GM23338 (cell line): ENCODE data around the gene FARP1. TPM values are rescaled to one million over a fixed set of nuclear protein-coding genes. Genes with fewer than 3 reads are reported as not detected.

Experiments used
- ATAC-seq: fragments of 200-7000 bp; cut with Tn5 transposase; 3 replicates; pipeline ENCODE4 v1.9.1; 2020
- DNase-seq: peaks from one replicate; pipeline ENCODE4 v3.0.0-alpha.2; 2015; ENCODE audit warnings: low spot score
- H2AFZ ChIP-seq: fragments of 200-600 bp; sonication (generic); 2 replicates; pipeline ENCODE4 v1.8.0; 2016; ENCODE audit warnings: antibody characterized with exemption, mild to moderate bottlenecking, moderate library complexity
- H3F3A ChIP-seq: fragments of 200-600 bp; sonication (generic); replicated peaks from 2 replicates; pipeline ENCODE4 v1.8.0; 2017; ENCODE audit warnings: antibody characterized with exemption, mixed run types, low read depth
- H3K27ac ChIP-seq: fragments of 200-600 bp; sonication (generic); 2 replicates; pipeline ENCODE4 v1.6.1; 2016; ENCODE audit warnings: low read depth
- H3K27me3 ChIP-seq: fragments of 200-600 bp; sonication (generic); 2 replicates; pipeline ENCODE4 v1.8.0; 2016; ENCODE audit warnings: mild to moderate bottlenecking, mixed run types, moderate library complexity; ENCODE audit not compliant: insufficient read depth
- H3K36me3 ChIP-seq: fragments of 200-600 bp; sonication (generic); 2 replicates; pipeline ENCODE4 v1.8.0; 2016; ENCODE audit warnings: mild to moderate bottlenecking; ENCODE audit not compliant: insufficient read depth
- H3K4me1 ChIP-seq: fragments of 200-600 bp; sonication (generic); 2 replicates; pipeline ENCODE4 v1.8.0; 2016; ENCODE audit warnings: mild to moderate bottlenecking, moderate library complexity; ENCODE audit not compliant: insufficient read depth
- H3K4me2 ChIP-seq: fragments of 200-600 bp; sonication (generic); 2 replicates; pipeline ENCODE4 v1.7.1; 2017; ENCODE audit warnings: mixed run types
- H3K4me3 ChIP-seq: fragments of 200-600 bp; sonication (generic); 2 replicates; pipeline ENCODE4 v1.6.1; 2016; ENCODE audit warnings: mixed run types
- H3K79me2 ChIP-seq: fragments of 200-600 bp; sonication (generic); replicated peaks from 2 replicates; pipeline ENCODE4 v1.8.0; 2017; ENCODE audit warnings: mild to moderate bottlenecking; ENCODE audit not compliant: insufficient read depth
- H3K9me2 ChIP-seq: fragments of 200-600 bp; sonication (generic); 2 replicates; pipeline ENCODE4 v1.8.0; 2017; ENCODE audit not compliant: insufficient read depth
- H4K20me1 ChIP-seq: fragments of 200-600 bp; sonication (generic); replicated peaks from 2 replicates; pipeline ENCODE4 v1.8.0; 2017; ENCODE audit warnings: mild to moderate bottlenecking; ENCODE audit not compliant: insufficient read depth
- H3K27ac Mint-ChIP-seq: 2 replicates; pipeline ENCODE4 v1.8.0; 2020; ENCODE audit warnings: inconsistent platforms, mild to moderate bottlenecking, moderate library complexity, mixed read lengths
- H3K27me3 Mint-ChIP-seq: 3 replicates; pipeline ENCODE4 v1.8.0; 2022; ENCODE audit warnings: low read depth, mild to moderate bottlenecking, moderate library complexity, mixed read lengths, inconsistent platforms; ENCODE audit not compliant: insufficient read depth, poor library complexity
- H3K36me3 Mint-ChIP-seq: 3 replicates; pipeline ENCODE4 v1.8.0; 2021; ENCODE audit warnings: low read depth, mild to moderate bottlenecking, inconsistent platforms, moderate library complexity, mixed read lengths
- H3K4me1 Mint-ChIP-seq: 3 replicates; pipeline ENCODE4 v1.8.0; 2020; ENCODE audit warnings: mild to moderate bottlenecking, inconsistent platforms, mixed read lengths
- H3K4me3 Mint-ChIP-seq: 3 replicates; pipeline ENCODE4 v1.8.0; 2021; ENCODE audit warnings: moderate library complexity, mild to moderate bottlenecking, inconsistent platforms, mixed read lengths
- H3K9me3 Mint-ChIP-seq: 3 replicates; pipeline ENCODE4 v1.8.0; 2020; ENCODE audit warnings: moderate library complexity, mild to moderate bottlenecking, inconsistent platforms, mixed read lengths
- CREB1 ChIP-seq: fragments of 250-450 bp; sonication (Bioruptor Pico); IDR thresholded peaks from 2 replicates; pipeline ENCODE4 v1.5.0; 2020; ENCODE audit warnings: low read depth, mild to moderate bottlenecking, moderate library complexity
- EZH2 ChIP-seq: fragments of 200-600 bp; sonication (generic); IDR thresholded peaks from one replicate; pipeline ENCODE4 v1.8.0; 2017; ENCODE audit warnings: antibody characterized with exemption, mild to moderate bottlenecking, low read depth; ENCODE audit not compliant: unreplicated experiment
- NANOG ChIP-seq: IDR thresholded peaks from 2 replicates; pipeline ENCODE4 v1.6.1; 2016; ENCODE audit warnings: antibody characterized with exemption, borderline replicate concordance
- POLR2AphosphoS5 ChIP-seq: IDR thresholded peaks from 2 replicates; pipeline ENCODE4 v1.6.1; 2016; ENCODE audit warnings: antibody characterized with exemption, low read depth
- STAT1 ChIP-seq: IDR thresholded peaks from one replicate; pipeline ENCODE4 v1.6.1; 2016; ENCODE audit warnings: antibody characterized with exemption; ENCODE audit not compliant: unreplicated experiment
- ZNF114 ChIP-seq: fragments of 250-450 bp; sonication (Bioruptor Pico); IDR thresholded peaks from 2 replicates; pipeline ENCODE4 v1.5.0; 2020; ENCODE audit warnings: mild to moderate bottlenecking, moderate library complexity
- polyA plus RNA-seq: library from polyadenylated mRNA; unstranded; fragments of >200 nt; fragmentation: Nextera tagmentation; extraction: Ambion mirVana; gene quantifications from 2 replicates; pipeline ENCODE4 v1.2.1, GENCODE V29; 2016
- total RNA-seq: library from RNA; depleted of rRNA; stranded (reverse); fragments of >200 nt; shearing (Covaris generic); gene quantifications from 2 replicates; pipeline ENCODE4 v1.2.3, GENCODE V29; 2014
- TF ChIP-seq, protein P1 (sequence below): fragments of 250-450 bp; sonication (Bioruptor Pico); IDR thresholded peaks from 2 replicates; pipeline ENCODE4 v1.5.0; 2020; ENCODE audit warnings: mild to moderate bottlenecking, moderate library complexity
- TF ChIP-seq, protein P2 (sequence below): IDR thresholded peaks from one replicate; pipeline ENCODE4 v1.6.1; 2018; ENCODE audit warnings: antibody characterized with exemption; ENCODE audit not compliant: unreplicated experiment

Gene FARP1
- total and polyA plus RNA-seq, 2 experiments from 2014 or later: 53.6 to 82.5 TPM

GRCh38 chr13:98150832-98151479 lies 8.1 kb downstream of the FARP1 start:
- Mint-ChIP-seq H3K27me3 (peaks cover 3% of the 10 kb centered on the region), H3K4me1 (peaks cover 14% of the 10 kb centered on the region; the same call in 2 of the 3 replicates)

GRCh38 chr13:98155475-98156109 lies 12.7 kb downstream of the FARP1 start:
- Histone ChIP-seq H2AFZ (no peak overlapping the region), H3K27ac (no peak overlapping the region), H3K79me2 (peaks cover 92% of the 10 kb centered on the region), H3K4me3 (no peak overlapping the region), H3K36me3 (no peaks in the 10 kb centered on the region), H3K4me1 (peaks cover 22% of the 10 kb centered on the region), H4K20me1 (peaks cover 8% of the 10 kb centered on the region; the same call in 1 of the 2 replicates), H3K27me3 (no peaks in the 10 kb centered on the region), H3F3A (no peaks in the 10 kb centered on the region), H3K9me2 (no peaks in the 10 kb centered on the region), H3K4me2 (no peak overlapping the region)
- peaks cover 11% of the 10 kb centered on the region; the same call in 2 of the 3 replicates for H3K36me3 Mint-ChIP-seq
- H3K4me3 Mint-ChIP-seq: no peak overlapping the region
- DNase-seq (no peak), ATAC-seq (no peak)
- H3K4me1 Mint-ChIP-seq: peaks cover 21% of the 10 kb centered on the region
- H3K27ac Mint-ChIP-seq: no peak overlapping the region
- no peaks in the 10 kb centered on the region for H3K9me3 Mint-ChIP-seq
- peaks cover 3% of the 10 kb centered on the region for H3K27me3 Mint-ChIP-seq
- TF ChIP-seq STAT1: no peak
- no peak for TF ChIP-seq POLR2AphosphoS5
- TF ChIP-seq, protein P1, sequence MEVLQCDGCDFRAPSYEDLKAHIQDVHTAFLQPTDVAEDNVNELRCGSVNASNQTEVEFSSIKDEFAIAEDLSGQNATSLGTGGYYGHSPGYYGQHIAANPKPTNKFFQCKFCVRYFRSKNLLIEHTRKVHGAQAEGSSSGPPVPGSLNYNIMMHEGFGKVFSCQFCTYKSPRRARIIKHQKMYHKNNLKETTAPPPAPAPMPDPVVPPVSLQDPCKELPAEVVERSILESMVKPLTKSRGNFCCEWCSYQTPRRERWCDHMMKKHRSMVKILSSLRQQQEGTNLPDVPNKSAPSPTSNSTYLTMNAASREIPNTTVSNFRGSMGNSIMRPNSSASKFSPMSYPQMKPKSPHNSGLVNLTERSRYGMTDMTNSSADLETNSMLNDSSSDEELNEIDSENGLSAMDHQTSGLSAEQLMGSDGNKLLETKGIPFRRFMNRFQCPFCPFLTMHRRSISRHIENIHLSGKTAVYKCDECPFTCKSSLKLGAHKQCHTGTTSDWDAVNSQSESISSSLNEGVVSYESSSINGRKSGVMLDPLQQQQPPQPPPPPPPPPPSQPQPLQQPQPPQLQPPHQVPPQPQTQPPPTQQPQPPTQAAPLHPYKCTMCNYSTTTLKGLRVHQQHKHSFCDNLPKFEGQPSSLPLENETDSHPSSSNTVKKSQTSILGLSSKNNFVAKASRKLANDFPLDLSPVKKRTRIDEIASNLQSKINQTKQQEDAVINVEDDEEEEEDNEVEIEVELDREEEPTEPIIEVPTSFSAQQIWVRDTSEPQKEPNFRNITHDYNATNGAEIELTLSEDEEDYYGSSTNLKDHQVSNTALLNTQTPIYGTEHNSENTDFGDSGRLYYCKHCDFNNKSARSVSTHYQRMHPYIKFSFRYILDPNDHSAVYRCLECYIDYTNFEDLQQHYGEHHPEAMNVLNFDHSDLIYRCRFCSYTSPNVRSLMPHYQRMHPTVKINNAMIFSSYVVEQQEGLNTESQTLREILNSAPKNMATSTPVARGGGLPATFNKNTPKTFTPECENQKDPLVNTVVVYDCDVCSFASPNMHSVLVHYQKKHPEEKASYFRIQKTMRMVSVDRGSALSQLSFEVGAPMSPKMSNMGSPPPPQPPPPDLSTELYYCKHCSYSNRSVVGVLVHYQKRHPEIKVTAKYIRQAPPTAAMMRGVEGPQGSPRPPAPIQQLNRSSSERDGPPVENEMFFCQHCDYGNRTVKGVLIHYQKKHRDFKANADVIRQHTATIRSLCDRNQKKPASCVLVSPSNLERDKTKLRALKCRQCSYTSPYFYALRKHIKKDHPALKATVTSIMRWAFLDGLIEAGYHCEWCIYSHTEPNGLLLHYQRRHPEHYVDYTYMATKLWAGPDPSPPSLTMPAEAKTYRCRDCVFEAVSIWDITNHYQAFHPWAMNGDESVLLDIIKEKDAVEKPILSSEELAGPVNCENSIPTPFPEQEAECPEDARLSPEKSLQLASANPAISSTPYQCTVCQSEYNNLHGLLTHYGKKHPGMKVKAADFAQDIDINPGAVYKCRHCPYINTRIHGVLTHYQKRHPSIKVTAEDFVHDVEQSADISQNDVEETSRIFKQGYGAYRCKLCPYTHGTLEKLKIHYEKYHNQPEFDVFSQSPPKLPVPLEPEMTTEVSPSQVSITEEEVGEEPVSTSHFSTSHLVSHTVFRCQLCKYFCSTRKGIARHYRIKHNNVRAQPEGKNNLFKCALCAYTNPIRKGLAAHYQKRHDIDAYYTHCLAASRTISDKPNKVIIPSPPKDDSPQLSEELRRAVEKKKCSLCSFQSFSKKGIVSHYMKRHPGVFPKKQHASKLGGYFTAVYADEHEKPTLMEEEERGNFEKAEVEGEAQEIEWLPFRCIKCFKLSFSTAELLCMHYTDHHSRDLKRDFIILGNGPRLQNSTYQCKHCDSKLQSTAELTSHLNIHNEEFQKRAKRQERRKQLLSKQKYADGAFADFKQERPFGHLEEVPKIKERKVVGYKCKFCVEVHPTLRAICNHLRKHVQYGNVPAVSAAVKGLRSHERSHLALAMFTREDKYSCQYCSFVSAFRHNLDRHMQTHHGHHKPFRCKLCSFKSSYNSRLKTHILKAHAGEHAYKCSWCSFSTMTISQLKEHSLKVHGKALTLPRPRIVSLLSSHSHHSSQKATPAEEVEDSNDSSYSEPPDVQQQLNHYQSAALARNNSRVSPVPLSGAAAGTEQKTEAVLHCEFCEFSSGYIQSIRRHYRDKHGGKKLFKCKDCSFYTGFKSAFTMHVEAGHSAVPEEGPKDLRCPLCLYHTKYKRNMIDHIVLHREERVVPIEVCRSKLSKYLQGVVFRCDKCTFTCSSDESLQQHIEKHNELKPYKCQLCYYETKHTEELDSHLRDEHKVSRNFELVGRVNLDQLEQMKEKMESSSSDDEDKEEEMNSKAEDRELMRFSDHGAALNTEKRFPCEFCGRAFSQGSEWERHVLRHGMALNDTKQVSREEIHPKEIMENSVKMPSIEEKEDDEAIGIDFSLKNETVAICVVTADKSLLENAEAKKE (CRISPR knock-in tag): no peak

More at GRCh38 chr13:98150832-98151479, 8.1 kb downstream of the FARP1 start:
- Histone ChIP-seq H4K20me1 (peaks cover 19% of the 10 kb centered on the region; the same call in 1 of the 2 replicates), H3K27me3 (no peaks in the 10 kb centered on the region), H3K27ac (no peak overlapping the region), H2AFZ (no peak overlapping the region), H3K4me3 (no peak overlapping the region), H3K4me2 (no peak overlapping the region), H3K9me2 (no peaks in the 10 kb centered on the region), H3K79me2 (peaks cover 94% of the 10 kb centered on the region), H3F3A (no peaks in the 10 kb centered on the region), H3K4me1 (no peaks in the 10 kb centered on the region; the same call in 1 of the 2 replicates), H3K36me3 (no peaks in the 10 kb centered on the region)
- DNase-seq (no peak), ATAC-seq (no peak)
- H3K9me3 Mint-ChIP-seq: no peaks in the 10 kb centered on the region
- H3K4me3 Mint-ChIP-seq: no peak overlapping the region
- TF ChIP-seq ZNF114 (CRISPR knock-in tag) (no peak), CREB1 (CRISPR knock-in tag) (no peak), EZH2 (no peak), NANOG (no peak)
- TF ChIP-seq, protein P2, sequence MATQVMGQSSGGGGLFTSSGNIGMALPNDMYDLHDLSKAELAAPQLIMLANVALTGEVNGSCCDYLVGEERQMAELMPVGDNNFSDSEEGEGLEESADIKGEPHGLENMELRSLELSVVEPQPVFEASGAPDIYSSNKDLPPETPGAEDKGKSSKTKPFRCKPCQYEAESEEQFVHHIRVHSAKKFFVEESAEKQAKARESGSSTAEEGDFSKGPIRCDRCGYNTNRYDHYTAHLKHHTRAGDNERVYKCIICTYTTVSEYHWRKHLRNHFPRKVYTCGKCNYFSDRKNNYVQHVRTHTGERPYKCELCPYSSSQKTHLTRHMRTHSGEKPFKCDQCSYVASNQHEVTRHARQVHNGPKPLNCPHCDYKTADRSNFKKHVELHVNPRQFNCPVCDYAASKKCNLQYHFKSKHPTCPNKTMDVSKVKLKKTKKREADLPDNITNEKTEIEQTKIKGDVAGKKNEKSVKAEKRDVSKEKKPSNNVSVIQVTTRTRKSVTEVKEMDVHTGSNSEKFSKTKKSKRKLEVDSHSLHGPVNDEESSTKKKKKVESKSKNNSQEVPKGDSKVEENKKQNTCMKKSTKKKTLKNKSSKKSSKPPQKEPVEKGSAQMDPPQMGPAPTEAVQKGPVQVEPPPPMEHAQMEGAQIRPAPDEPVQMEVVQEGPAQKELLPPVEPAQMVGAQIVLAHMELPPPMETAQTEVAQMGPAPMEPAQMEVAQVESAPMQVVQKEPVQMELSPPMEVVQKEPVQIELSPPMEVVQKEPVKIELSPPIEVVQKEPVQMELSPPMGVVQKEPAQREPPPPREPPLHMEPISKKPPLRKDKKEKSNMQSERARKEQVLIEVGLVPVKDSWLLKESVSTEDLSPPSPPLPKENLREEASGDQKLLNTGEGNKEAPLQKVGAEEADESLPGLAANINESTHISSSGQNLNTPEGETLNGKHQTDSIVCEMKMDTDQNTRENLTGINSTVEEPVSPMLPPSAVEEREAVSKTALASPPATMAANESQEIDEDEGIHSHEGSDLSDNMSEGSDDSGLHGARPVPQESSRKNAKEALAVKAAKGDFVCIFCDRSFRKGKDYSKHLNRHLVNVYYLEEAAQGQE: no peak
- no peak overlapping the region for H3K27ac Mint-ChIP-seq
- peaks cover 15% of the 10 kb centered on the region for H3K36me3 Mint-ChIP-seq
